Liver (tissue), 9 donors: ENCODE measurements around the gene ZSWIM6. TPM values are rescaled to one million over a fixed set of nuclear protein-coding genes. Genes with fewer than 3 reads are reported as not detected.

Source experiments
- DNase-seq: peaks from one replicate; pipeline ENCODE4 v3.0.0-alpha.2; 2017; ENCODE audit warnings: low spot score
- H3K27ac ChIP-seq, 2 donors: one replicate each; pipeline ENCODE4 v1.7.0; 2013; ENCODE audit warnings: inconsistent platforms in 2 of 2, low read length in 2 of 2, control low read depth in 1 of 2, low read depth in 1 of 2, mild to moderate bottlenecking in 1 of 2
- H3K27me3 ChIP-seq, 4 donors: one replicate each; pipeline versions ENCODE4 v1.6.1 to v1.7.0; 2013; ENCODE audit warnings: low read length in 3 of 4, inconsistent platforms in 1 of 4, mild to moderate bottlenecking in 1 of 4, moderate library complexity in 1 of 4; ENCODE audit not compliant: control insufficient read depth in 4 of 4, insufficient read depth in 4 of 4
- H3K36me3 ChIP-seq, 4 donors: one replicate each; pipeline versions ENCODE4 v1.6.1 to v1.7.0; 2013; ENCODE audit warnings: low read length in 3 of 4, mild to moderate bottlenecking in 3 of 4, low read depth in 1 of 4, moderate library complexity in 1 of 4; ENCODE audit not compliant: control insufficient read depth in 4 of 4, insufficient read depth in 3 of 4
- H3K4me1 ChIP-seq, 4 donors: one replicate each; pipeline versions ENCODE4 v1.6.1 to v1.7.0; 2013; ENCODE audit warnings: low read length in 3 of 4, mild to moderate bottlenecking in 3 of 4, moderate library complexity in 1 of 4; ENCODE audit not compliant: control insufficient read depth in 4 of 4, insufficient read depth in 4 of 4
- H3K4me3 ChIP-seq, 3 donors: one replicate each; pipeline versions ENCODE4 v1.6.1 to v1.7.0; 2013; ENCODE audit warnings: low read length in 3 of 3, control low read depth in 1 of 3, low read depth in 1 of 3, mild to moderate bottlenecking in 1 of 3
- H3K9ac ChIP-seq, 2 donors: one replicate each; pipeline ENCODE4 v1.7.0; 2013; ENCODE audit warnings: low read length in 2 of 2, mild to moderate bottlenecking in 2 of 2, moderate library complexity in 2 of 2, control low read depth in 1 of 2, low read depth in 1 of 2
- H3K9me3 ChIP-seq, 4 donors: one replicate each; pipeline versions ENCODE4 v1.6.1 to v1.7.0; 2013; ENCODE audit warnings: low read length in 3 of 4; ENCODE audit not compliant: control insufficient read depth in 4 of 4
- CTCF ChIP-seq: fragments of 150-350 bp; IDR thresholded peaks from 2 replicates; pipeline ENCODE4 v1.5.1; 2017; ENCODE audit warnings: improper control_type of control experiment, low read depth, low read length; ENCODE audit not compliant: missing input control
- FOXA1 ChIP-seq: IDR thresholded peaks from 2 replicates; pipeline ENCODE4 v1.6.1; 2016; ENCODE audit warnings: antibody characterized with exemption
- FOXA2 ChIP-seq: IDR thresholded peaks from 2 replicates; pipeline ENCODE4 v1.6.1; 2016; ENCODE audit warnings: antibody characterized with exemption
- GABPA ChIP-seq, 2 donors: IDR thresholded peaks in 1 of 2; conservative IDR thresholded peaks in 1 of 2; 2 replicates each; pipeline ENCODE4 v1.6.1; 2016; ENCODE audit warnings: antibody characterized with exemption in 2 of 2, mild to moderate bottlenecking in 1 of 2, moderate library complexity in 1 of 2
- HNF4A ChIP-seq, 2 donors: conservative IDR thresholded peaks; 2 replicates each; pipeline ENCODE4 v1.6.1; 2016; ENCODE audit warnings: antibody characterized with exemption in 2 of 2, mild to moderate bottlenecking in 2 of 2
- HNF4G ChIP-seq: IDR thresholded peaks from 2 replicates; pipeline ENCODE4 v1.6.1; 2016; ENCODE audit warnings: antibody characterized with exemption
- NR2F2 ChIP-seq: IDR thresholded peaks from 2 replicates; pipeline ENCODE4 v1.6.1; 2016; ENCODE audit warnings: antibody characterized with exemption
- RXRA ChIP-seq, 2 donors: IDR thresholded peaks; 2 replicates each; pipeline ENCODE4 v1.6.1; 2017 to 2018; ENCODE audit warnings: antibody characterized with exemption in 2 of 2, mild to moderate bottlenecking in 1 of 2
- TAF1 ChIP-seq: conservative IDR thresholded peaks from 2 replicates; pipeline ENCODE4 v1.6.1; 2016; ENCODE audit warnings: antibody characterized with exemption, mild to moderate bottlenecking
- YY1 ChIP-seq: IDR thresholded peaks from 2 replicates; pipeline ENCODE4 v1.6.1; 2016; ENCODE audit warnings: antibody characterized with exemption, mild to moderate bottlenecking
- WGBS: extraction: QIAGEN DNeasy Blood & Tissue Kit; methylation state at CpG from one replicate; pipeline ENCODE4 v1.1.7; 2013; 5-methylcytosine and 5-hydroxymethylcytosine counted together
- polyA plus RNA-seq, 2 donors: library from polyadenylated mRNA; stranded (reverse) in 1 of 2; unstranded in 1 of 2; fragments of 200-250 nt in 1 of 2; fragments of >200 nt in 1 of 2; fragmentation: Nextera tagmentation in 1 of 2; extraction: Ambion mirVana in 1 of 2; gene quantifications; one replicate each; pipeline versions ENCODE4 v1.2.1 to v1.2.3, GENCODE V29; 2013 to 2015
- total RNA-seq, 2 donors: library from RNA; depleted of rRNA; stranded (reverse); fragments of >200 nt; gene quantifications; one replicate each; pipeline ENCODE4 v1.2.3, GENCODE V29; 2014
- TF ChIP-seq, protein P1 (sequence below): IDR thresholded peaks from 2 replicates; pipeline ENCODE4 v1.6.1; 2016; ENCODE audit warnings: antibody characterized with exemption, mild to moderate bottlenecking
- TF ChIP-seq, protein P2 (sequence below): IDR thresholded peaks from 2 replicates; pipeline ENCODE4 v1.6.1; 2016; ENCODE audit warnings: antibody characterized with exemption
- TF ChIP-seq, protein P3 (sequence below): IDR thresholded peaks from 2 replicates; pipeline ENCODE4 v1.6.1; 2016; ENCODE audit warnings: antibody characterized with exemption
- donor health status: healthy.
- donor health status: healthy.
- donor health status: healthy.
- donor health status: healthy.
- donor health status: healthy.

Gene ZSWIM6
- total and polyA plus RNA-seq, 4 donors = 1.3 to 5.2 (median 3.3) TPM

DNA sequence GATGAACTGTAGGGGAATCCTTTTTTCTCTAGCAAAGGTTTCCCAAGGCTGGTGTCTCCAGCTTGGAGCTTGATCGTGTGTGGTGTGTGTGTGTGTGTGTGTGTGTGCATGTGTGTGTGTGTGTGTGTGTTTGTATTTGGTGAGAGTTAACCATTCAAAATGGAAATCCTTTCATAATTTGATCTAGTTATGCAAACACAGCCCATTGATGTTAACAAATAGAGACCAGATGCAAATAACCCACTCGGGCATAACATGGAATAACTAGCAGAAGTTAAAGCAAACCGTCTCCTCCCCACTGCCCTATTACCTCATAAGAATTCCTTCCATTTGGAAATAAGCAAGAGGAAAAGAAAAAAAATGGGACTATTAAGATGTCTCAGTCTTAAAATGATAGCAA is 24.9 kb upstream of the ZSWIM6 start (continued):
- TF ChIP-seq NR2F2 (no peak), CTCF (no peak), FOXA1 (no peak), FOXA2 (no peak), HNF4G (no peak), YY1 (no peak)

DNA sequence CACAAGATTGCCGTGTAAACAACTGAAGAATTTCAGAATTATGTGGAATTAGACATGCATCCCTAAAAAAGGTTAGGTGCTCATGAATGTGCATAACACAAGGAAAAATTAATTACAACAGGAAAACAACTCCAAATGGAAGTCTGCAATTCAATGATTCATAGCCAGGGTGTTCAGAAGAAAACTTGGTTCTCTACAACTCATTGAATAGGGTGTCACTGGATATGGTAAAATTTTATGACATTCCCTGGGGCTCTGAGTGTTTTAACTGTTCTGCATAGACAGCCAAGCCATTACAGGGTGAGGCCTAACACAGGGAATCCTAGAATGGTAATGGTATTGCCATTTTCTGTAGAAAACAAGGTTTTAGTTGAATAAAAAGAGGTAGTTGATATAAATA is 24.4 kb upstream of the ZSWIM6 start:
- Histone ChIP-seq H3K9me3 (no peaks in the 10 kb centered on the region), H3K9ac (no peak overlapping the region), H3K4me3 (no peak overlapping the region), H3K36me3 (no peaks in the 10 kb centered on the region), H3K27ac (no peak overlapping the region), H3K4me1 (no peaks in the 10 kb centered on the region), H3K27me3 (no peaks in the 10 kb centered on the region)
- TF ChIP-seq CTCF = no peak
- TF ChIP-seq FOXA1 = no peak
- TF ChIP-seq TAF1 = no peak
- TF ChIP-seq NR2F2 = no peak
- TF ChIP-seq, protein P1, sequence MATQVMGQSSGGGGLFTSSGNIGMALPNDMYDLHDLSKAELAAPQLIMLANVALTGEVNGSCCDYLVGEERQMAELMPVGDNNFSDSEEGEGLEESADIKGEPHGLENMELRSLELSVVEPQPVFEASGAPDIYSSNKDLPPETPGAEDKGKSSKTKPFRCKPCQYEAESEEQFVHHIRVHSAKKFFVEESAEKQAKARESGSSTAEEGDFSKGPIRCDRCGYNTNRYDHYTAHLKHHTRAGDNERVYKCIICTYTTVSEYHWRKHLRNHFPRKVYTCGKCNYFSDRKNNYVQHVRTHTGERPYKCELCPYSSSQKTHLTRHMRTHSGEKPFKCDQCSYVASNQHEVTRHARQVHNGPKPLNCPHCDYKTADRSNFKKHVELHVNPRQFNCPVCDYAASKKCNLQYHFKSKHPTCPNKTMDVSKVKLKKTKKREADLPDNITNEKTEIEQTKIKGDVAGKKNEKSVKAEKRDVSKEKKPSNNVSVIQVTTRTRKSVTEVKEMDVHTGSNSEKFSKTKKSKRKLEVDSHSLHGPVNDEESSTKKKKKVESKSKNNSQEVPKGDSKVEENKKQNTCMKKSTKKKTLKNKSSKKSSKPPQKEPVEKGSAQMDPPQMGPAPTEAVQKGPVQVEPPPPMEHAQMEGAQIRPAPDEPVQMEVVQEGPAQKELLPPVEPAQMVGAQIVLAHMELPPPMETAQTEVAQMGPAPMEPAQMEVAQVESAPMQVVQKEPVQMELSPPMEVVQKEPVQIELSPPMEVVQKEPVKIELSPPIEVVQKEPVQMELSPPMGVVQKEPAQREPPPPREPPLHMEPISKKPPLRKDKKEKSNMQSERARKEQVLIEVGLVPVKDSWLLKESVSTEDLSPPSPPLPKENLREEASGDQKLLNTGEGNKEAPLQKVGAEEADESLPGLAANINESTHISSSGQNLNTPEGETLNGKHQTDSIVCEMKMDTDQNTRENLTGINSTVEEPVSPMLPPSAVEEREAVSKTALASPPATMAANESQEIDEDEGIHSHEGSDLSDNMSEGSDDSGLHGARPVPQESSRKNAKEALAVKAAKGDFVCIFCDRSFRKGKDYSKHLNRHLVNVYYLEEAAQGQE = no peak
- DNase-seq = no peak
- WGBS = 98% methylated on average over 1 of the region's 1 CpG

- Histone ChIP-seq H3K27me3 (no peaks in the 10 kb centered on the region), H3K36me3 (no peaks in the 10 kb centered on the region), H3K27ac (no peak overlapping the region), H3K9ac (no peak overlapping the region), H3K4me1 (no peaks in the 10 kb centered on the region), H3K4me3 (no peak overlapping the region), H3K9me3 (no peaks in the 10 kb centered on the region)
- DNase-seq = no peak
- 62% methylated on average over 1 of the region's 1 CpG for WGBS
- TF ChIP-seq, protein P2, sequence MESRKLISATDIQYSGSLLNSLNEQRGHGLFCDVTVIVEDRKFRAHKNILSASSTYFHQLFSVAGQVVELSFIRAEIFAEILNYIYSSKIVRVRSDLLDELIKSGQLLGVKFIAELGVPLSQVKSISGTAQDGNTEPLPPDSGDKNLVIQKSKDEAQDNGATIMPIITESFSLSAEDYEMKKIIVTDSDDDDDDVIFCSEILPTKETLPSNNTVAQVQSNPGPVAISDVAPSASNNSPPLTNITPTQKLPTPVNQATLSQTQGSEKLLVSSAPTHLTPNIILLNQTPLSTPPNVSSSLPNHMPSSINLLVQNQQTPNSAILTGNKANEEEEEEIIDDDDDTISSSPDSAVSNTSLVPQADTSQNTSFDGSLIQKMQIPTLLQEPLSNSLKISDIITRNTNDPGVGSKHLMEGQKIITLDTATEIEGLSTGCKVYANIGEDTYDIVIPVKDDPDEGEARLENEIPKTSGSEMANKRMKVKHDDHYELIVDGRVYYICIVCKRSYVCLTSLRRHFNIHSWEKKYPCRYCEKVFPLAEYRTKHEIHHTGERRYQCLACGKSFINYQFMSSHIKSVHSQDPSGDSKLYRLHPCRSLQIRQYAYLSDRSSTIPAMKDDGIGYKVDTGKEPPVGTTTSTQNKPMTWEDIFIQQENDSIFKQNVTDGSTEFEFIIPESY = no peak
- no peak for TF ChIP-seq GABPA (IDR thresholded peaks at IDR 0.05 in 1 of 2, conservative IDR thresholded peaks at IDR 0.05 in 1 of 2)
- TF ChIP-seq HNF4G = no peak
- TF ChIP-seq RXRA (IDR thresholded peaks at IDR 0.05) = no peak
- no peak for TF ChIP-seq CTCF
- no peak for TF ChIP-seq HNF4A (conservative IDR thresholded peaks at IDR 0.05)
- TF ChIP-seq NR2F2 = no peak
- TF ChIP-seq FOXA1 = no peak
- no peak for TF ChIP-seq TAF1
- TF ChIP-seq, protein P3, sequence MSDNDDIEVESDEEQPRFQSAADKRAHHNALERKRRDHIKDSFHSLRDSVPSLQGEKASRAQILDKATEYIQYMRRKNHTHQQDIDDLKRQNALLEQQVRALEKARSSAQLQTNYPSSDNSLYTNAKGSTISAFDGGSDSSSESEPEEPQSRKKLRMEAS = no peak
- TF ChIP-seq, protein P1 = no peak
These were observed 23.3 kb upstream of the ZSWIM6 start for GRCh38 chr5:61308712-61309111.
